Measurements from ENCODE around the gene AURKAIP1. TPM values are rescaled to one million over a fixed set of nuclear protein-coding genes. Genes with fewer than 3 reads are reported as not detected.
"Not testable (repeated sequence)": the region's sequence is repeated elsewhere in the genome, so short reads cannot be mapped to it uniquely, and the experiment has no call there.

Gene AURKAIP1
- polyA plus RNA-seq, 1 donor from 2014 or later, result 104 TPM

GRCh38 chr1:1406101-1406820 is 31.3 kb upstream of the AURKAIP1 start:
- Histone ChIP-seq H3F3A (ENCODE audit: insufficient read depth, low read length, poor library complexity, severe bottlenecking) (no peaks in the 10 kb centered on the region), H3K79me2 (replicated peaks; ENCODE audit: insufficient read depth, low read length) (peaks cover 24% of the 10 kb centered on the region), H4K20me1 (ENCODE audit: insufficient read depth) (no peaks in the 10 kb centered on the region), H3K9ac (ENCODE audit: low read length) (peak overlapping the region; percentile 86), H3K9me3 (ENCODE audit: low read length) (no peaks in the 10 kb centered on the region), H3K27ac (ENCODE audit: low read length) (peak overlapping the region; percentile 85), H3K27me3 (ENCODE audit: insufficient read depth, low read depth, low read length) (no peaks in the 10 kb centered on the region), H3K4me3 (ENCODE audit: low read length) (peak overlapping the region; percentile 97), H3K4me2 (ENCODE audit: low read length) (peak overlapping the region; percentile 92), H3K36me3 (ENCODE audit: insufficient read depth, low read length) (no peaks in the 10 kb centered on the region), H3K9me2 (ENCODE audit: insufficient read depth, low read length) (no peaks in the 10 kb centered on the region), H2AFZ (ENCODE audit: low read depth, low read length) (peak overlapping the region; percentile 33)
- TF ChIP-seq EZH2 (IDR thresholded peaks at IDR 0.05; ENCODE audit: borderline replicate concordance, insufficient read depth, low read length, poor library complexity, severe bottlenecking) (no peak), EP300 (conservative IDR thresholded peaks at IDR 0.05; ENCODE audit: poor library complexity, severe bottlenecking) (no peak), SMC3 (conservative IDR thresholded peaks at IDR 0.05; ENCODE audit: poor library complexity) (no peak), RAD21 (conservative IDR thresholded peaks at IDR 0.05) (no peak), TAF1 (IDR thresholded peaks at IDR 0.05; ENCODE audit: low read depth) (no peak), CTCF (IDR thresholded peaks at IDR 0.05; ENCODE audit: poor library complexity, severe bottlenecking) (no peak), REST (IDR thresholded peaks at IDR 0.05; ENCODE audit: borderline replicate concordance) (no peak), POLR2AphosphoS5 (IDR thresholded peaks at IDR 0.05) (no peak)

GRCh38 chr1:1403653-1404052 is 28.6 kb upstream of the AURKAIP1 start:
- Histone ChIP-seq H3K4me2 (ENCODE audit: low read length) (no peak overlapping the region), H3K4me3 (ENCODE audit: low read length) (no peak overlapping the region), H3K79me2 (replicated peaks; ENCODE audit: insufficient read depth, low read length) (peaks cover 39% of the 10 kb centered on the region), H3F3A (ENCODE audit: insufficient read depth, low read length, poor library complexity, severe bottlenecking) (no peaks in the 10 kb centered on the region), H3K9ac (ENCODE audit: low read length) (no peak overlapping the region), H4K20me1 (ENCODE audit: insufficient read depth) (no peaks in the 10 kb centered on the region), H3K9me3 (ENCODE audit: low read length) (no peaks in the 10 kb centered on the region), H2AFZ (ENCODE audit: low read depth, low read length) (no peak overlapping the region), H3K36me3 (ENCODE audit: insufficient read depth, low read length) (no peaks in the 10 kb centered on the region), H3K9me2 (ENCODE audit: insufficient read depth, low read length) (no peaks in the 10 kb centered on the region), H3K27ac (ENCODE audit: low read length) (no peak overlapping the region), H3K27me3 (ENCODE audit: insufficient read depth, low read depth, low read length) (no peaks in the 10 kb centered on the region)
- TF ChIP-seq SMC3 (conservative IDR thresholded peaks at IDR 0.05; ENCODE audit: poor library complexity), result no peak
- TF ChIP-seq EP300 (conservative IDR thresholded peaks at IDR 0.05; ENCODE audit: poor library complexity, severe bottlenecking), result no peak
- TF ChIP-seq POLR2AphosphoS5 (IDR thresholded peaks at IDR 0.05), result no peak
- no peak for TF ChIP-seq MXI1 (conservative IDR thresholded peaks at IDR 0.05; ENCODE audit: poor library complexity, severe bottlenecking)
- no peak for TF ChIP-seq EZH2 (IDR thresholded peaks at IDR 0.05; ENCODE audit: borderline replicate concordance, insufficient read depth, low read length, poor library complexity, severe bottlenecking)
- TF ChIP-seq RAD21 (conservative IDR thresholded peaks at IDR 0.05), result no peak
- no peak for TF ChIP-seq CTCF (IDR thresholded peaks at IDR 0.05; ENCODE audit: poor library complexity, severe bottlenecking)
- no peak for TF ChIP-seq TAF1 (IDR thresholded peaks at IDR 0.05; ENCODE audit: low read depth)
- TF ChIP-seq REST (IDR thresholded peaks at IDR 0.05; ENCODE audit: borderline replicate concordance), result no peak

GRCh38 chr1:1402901-1403392 is 27.9 kb upstream of the AURKAIP1 start:
- not testable (repeated sequence) for H3K27ac ChIP-seq (ENCODE audit: low read length); H3K36me3 ChIP-seq (ENCODE audit: insufficient read depth, low read length); H3K9me3 ChIP-seq (ENCODE audit: low read length); H4K20me1 ChIP-seq (ENCODE audit: insufficient read depth); H3K4me3 ChIP-seq (ENCODE audit: low read length); H3K9ac ChIP-seq (ENCODE audit: low read length); H3F3A ChIP-seq (ENCODE audit: insufficient read depth, low read length, poor library complexity, severe bottlenecking); H3K27me3 ChIP-seq (ENCODE audit: insufficient read depth, low read depth, low read length); H3K9me2 ChIP-seq (ENCODE audit: insufficient read depth, low read length); H2AFZ ChIP-seq (ENCODE audit: low read depth, low read length); H3K4me2 ChIP-seq (ENCODE audit: low read length)
- H3K79me2 ChIP-seq (replicated peaks; ENCODE audit: insufficient read depth, low read length), result peaks cover 39% of the 10 kb centered on the region

Measured in neural cell (in vitro differentiated cells).